HepG2 (cell line): ENCODE measurements around the gene PLCG2. TPM values are rescaled to one million over a fixed set of nuclear protein-coding genes. Genes with fewer than 3 reads are reported as not detected.

Source experiments
- ATAC-seq: fragments of 200-7000 bp; cut with Tn5 transposase; 3 replicates; pipeline ENCODE4 v1.9.1; 2020; ENCODE audit warnings: mild to moderate bottlenecking, moderate library complexity
- BruUV-seq: library from RNA; stranded (reverse); fragments of 400-500 nt; replicated peaks from 2 replicates; lab custom pipeline; 2021; lab: Mats Ljungman, UMichigan
- CTCF ChIA-PET: fragments of 300-600 bp; formaldehyde crosslinking; extraction: SDS; loops from one replicate; lab custom pipeline; 2021; ENCODE audit warnings: low total read pairs, inconsistent platforms, low intra/inter-chr PET ratio; lab: Yijun Ruan, JAX
- POLR2A ChIA-PET: fragments of 350-600 bp; sonication (Branson Sonifier 250); formaldehyde crosslinking; loops from one replicate; lab custom pipeline; 2020; ENCODE audit warnings: antibody characterized with exemption, inconsistent platforms; lab: Yijun Ruan, JAX
- DNase-seq: peaks from one replicate; pipeline ENCODE4 v3.0.0-alpha.2; 2015; ENCODE audit warnings: low spot score
- FAIRE-seq: peaks from 3 replicates; lab custom pipeline; 2011; peaks lifted over from hg19 to GRCh38; lab: Jason Lieb, UNC
- H2AFZ ChIP-seq: one replicate; pipeline ENCODE4 v1.6.1; 2011; ENCODE audit warnings: low read length, inconsistent platforms
- H3K27ac ChIP-seq: fragments of 300-600 bp; 3 replicates; pipeline ENCODE4 v1.8.0; 2011; ENCODE audit warnings: mixed run types, mild to moderate bottlenecking, mixed read lengths, low read length, inconsistent platforms; ENCODE audit not compliant: insufficient read depth; ENCODE audit errors: extremely low read length
- H3K27me3 ChIP-seq, 2 experiments: fragments of 200-600 bp in 1 of 2; 2 replicates in 1 of 2; 3 replicates in 1 of 2; pipeline versions ENCODE4 v1.6.0 to v1.8.0; 2011; ENCODE audit warnings: low read length in 2 of 2, mild to moderate bottlenecking in 2 of 2, moderate library complexity in 2 of 2, inconsistent platforms in 1 of 2; ENCODE audit not compliant: insufficient read depth in 2 of 2, control insufficient read depth in 1 of 2
- H3K36me3 ChIP-seq, 2 experiments: fragments of 200-600 bp in 1 of 2; replicated peaks in 1 of 2; 2 replicates in 1 of 2; 3 replicates in 1 of 2; pipeline versions ENCODE4 v1.5.1 to v1.8.0; 2011; ENCODE audit warnings: low read length in 2 of 2, inconsistent platforms in 1 of 2; ENCODE audit not compliant: insufficient read depth in 2 of 2, control insufficient read depth in 1 of 2
- H3K4me1 ChIP-seq: 2 replicates; pipeline ENCODE4 v1.5.1; 2012; ENCODE audit warnings: low read length, inconsistent platforms; ENCODE audit not compliant: insufficient read depth
- H3K4me2 ChIP-seq: 2 replicates; pipeline ENCODE4 v1.6.0; 2011; ENCODE audit warnings: low read depth, low read length, inconsistent platforms
- H3K4me3 ChIP-seq, 3 experiments: fragments of 200-600 bp in 1 of 3; sonication (generic), shearing (Covaris generic) in 1 of 3; replicated peaks in 1 of 3; 2 replicates each; pipeline ENCODE4 v1.5.1; 2011 to 2016; ENCODE audit warnings: low read length in 3 of 3, inconsistent platforms in 2 of 3, low read depth in 2 of 3, mild to moderate bottlenecking in 2 of 3, control low read depth in 1 of 3, mixed read lengths in 1 of 3; ENCODE audit not compliant: insufficient read depth in 1 of 3
- H3K79me2 ChIP-seq: one replicate; pipeline ENCODE4 v1.6.1; 2011; ENCODE audit warnings: low read length, inconsistent platforms; ENCODE audit not compliant: insufficient read depth
- H3K9ac ChIP-seq: 2 replicates; pipeline ENCODE4 v1.6.0; 2011; ENCODE audit warnings: mild to moderate bottlenecking, low read depth, low read length, inconsistent platforms; ENCODE audit not compliant: insufficient read depth
- H3K9me3 ChIP-seq: 2 replicates; pipeline ENCODE4 v1.5.1; 2012; ENCODE audit warnings: mild to moderate bottlenecking, low read length
- H4K20me1 ChIP-seq: 2 replicates; pipeline ENCODE4 v1.6.0; 2011; ENCODE audit warnings: inconsistent platforms, mild to moderate bottlenecking, low read length, moderate library complexity; ENCODE audit not compliant: insufficient read depth
- HES4 ChIP-seq: sonication (generic); formaldehyde crosslinking; IDR thresholded peaks from 2 replicates; pipeline ENCODE4 v1.9.0; 2021; ENCODE audit warnings: mild to moderate bottlenecking, missing genetic modification reagents, borderline replicate concordance
- IKZF4 ChIP-seq: sonication (generic); formaldehyde crosslinking; IDR thresholded peaks from 2 replicates; pipeline ENCODE4 v1.5.1; 2020; ENCODE audit warnings: borderline replicate concordance, mild to moderate bottlenecking, low read depth, missing genetic modification reagents; ENCODE audit errors: not compliant biosample characterization
- UBTF ChIP-seq: sonication (generic); formaldehyde crosslinking; IDR thresholded peaks from 2 replicates; pipeline ENCODE4 v1.4.0; 2020; ENCODE audit warnings: mild to moderate bottlenecking, missing genetic modification reagents
- ZBTB40 ChIP-seq, 2 experiments: fragments of 450-650 bp in 1 of 2; sonication (generic) in 1 of 2; formaldehyde crosslinking in 1 of 2; IDR thresholded peaks; 2 replicates each; pipeline versions ENCODE4 v1.6.1 to v1.8.0; 2016 to 2022; ENCODE audit warnings: antibody characterized with exemption in 1 of 2, mild to moderate bottlenecking in 1 of 2, missing genetic modification reagents in 1 of 2
- ZNF557 ChIP-seq: sonication (generic); formaldehyde crosslinking; IDR thresholded peaks from 2 replicates; pipeline ENCODE4 v1.4.0; 2020; ENCODE audit warnings: missing genetic modification reagents
- ZNF891 ChIP-seq: sonication (generic); formaldehyde crosslinking; IDR thresholded peaks from 2 replicates; pipeline ENCODE4 v1.5.0; 2020; ENCODE audit warnings: mild to moderate bottlenecking, missing genetic modification reagents
- WGBS: methylation state at CpG from one replicate; pipeline ENCODE4 v1.1.6; 2017; ENCODE audit warnings: low lambda C conversion rate; 5-methylcytosine and 5-hydroxymethylcytosine counted together
- in situ Hi-C: cut with HindIII; loops from 2 replicates; pipeline ENCODE4 v1.10.0; 2017; ENCODE audit warnings: low pct_unique_long_range_greater_than_20kb; ENCODE audit not compliant: extremely low pct_ligation_motif_present
- intact Hi-C: fragments of 100-400 bp; cut with micrococcal nuclease; formaldehyde crosslinking; loops from one replicate; pipeline ENCODE4 v1.10.0; 2022; ENCODE audit not compliant: unreplicated experiment
- polyA plus RNA-seq, 8 experiments: library from polyadenylated mRNA; depleted of rRNA in 3 of 8; stranded (reverse) in 7 of 8; unstranded in 1 of 8; fragments of >200 nt; fragmentation: Illumina TruSeq in 4 of 8; extraction: Trizol in 4 of 8; gene quantifications; 2 replicates each; pipeline versions ENCODE4 v1.2.1 to v1.2.3, GENCODE V29; 2011 to 2016; ENCODE audit warnings: low read depth in 4 of 8, missing spikeins in 1 of 8, mixed read lengths in 1 of 8; ENCODE audit not compliant: insufficient read depth in 1 of 8
- total RNA-seq, 5 experiments: library from RNA; depleted of rRNA; stranded (reverse); fragments of >200 nt; fragmentation: Illumina TruSeq; extraction: Trizol; gene quantifications; 2 replicates each; pipeline ENCODE4 v1.2.3, GENCODE V29; 2016; ENCODE audit warnings: low read depth in 1 of 5

PLCG2 gene
- total and polyA plus RNA-seq, 2 of the 13 experiments (the other 11 are each of a cell fraction or from before 2014, with no cell fraction given): 0.13 to 0.18 TPM

DNA sequence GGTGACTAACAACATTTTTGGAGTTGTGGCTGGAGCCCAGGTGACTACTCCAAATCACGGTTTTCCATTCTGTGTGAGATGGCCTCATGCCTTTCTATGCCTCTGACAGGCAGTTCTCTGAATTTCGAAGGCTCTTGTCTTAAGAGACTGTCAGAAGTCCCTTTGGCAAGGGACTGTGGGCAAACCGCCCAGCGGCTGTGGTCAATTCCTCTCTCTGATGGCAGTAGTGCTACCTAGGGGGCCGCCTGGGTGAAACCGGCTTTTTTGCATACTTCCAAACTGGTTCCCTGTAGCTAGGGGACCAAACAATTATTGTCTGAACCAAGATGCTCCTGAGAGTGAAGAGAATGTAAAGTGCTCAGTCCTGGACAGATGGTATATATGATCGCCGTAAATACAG lies 145.9 kb downstream of the PLCG2 start:
- BruUV-seq: no TSS peak
- intact Hi-C loops (no loop called here), in situ Hi-C loops (no loop called here)
- Histone ChIP-seq H3K9me3 (no peaks in the 10 kb centered on the region), H3K4me2 (no peak overlapping the region), H3K9ac (no peak overlapping the region), H3K27me3 (peaks cover 1 to 54% of the 10 kb centered on the region in 2 experiments; a peak in 4 of 5 replicates), H3K4me3 (no peak overlapping the region), H3K36me3 (no peaks in the 10 kb centered on the region), H2AFZ (no peak overlapping the region), H3K4me1 (no peaks in the 10 kb centered on the region), H3K79me2 (no peaks in the 10 kb centered on the region), H4K20me1 (no peaks in the 10 kb centered on the region), H3K27ac (no peak overlapping the region)
- ChIA-PET POLR2A (no interaction called here), CTCF (no interaction called here)
- FAIRE-seq (no peak), ATAC-seq (no peak), DNase-seq (no peak)
- WGBS: 46% methylated on average over 8 of the region's 8 CpGs
- TF ChIP-seq ZBTB40 (IDR thresholded peaks at IDR 0.05): no peak
- TF ChIP-seq ZBTB40 (CRISPR knock-in tag; IDR thresholded peaks at IDR 0.05): no peak
- no peak for TF ChIP-seq ZNF557 (CRISPR knock-in tag)
- TF ChIP-seq HES4 (CRISPR knock-in tag): no peak
- TF ChIP-seq UBTF (CRISPR knock-in tag): no peak
- TF ChIP-seq IKZF4 (CRISPR knock-in tag): no peak
- no peak for TF ChIP-seq ZNF891 (CRISPR knock-in tag)
